Peyer's patch (tissue), 4 donors: Measurements from ENCODE around the gene LRRC66.

Experiments used
- CTCF ChIP-seq, 6 experiments: fragments of 450-650 bp in 4 of 6; fragments of 200-600 bp in 2 of 6; sonication (generic) in 1 of 6; IDR thresholded peaks; one replicate each; pipeline ENCODE4 v1.5.1; 2017 to 2019; ENCODE audit warnings: antibody characterized with exemption in 6 of 6, mild to moderate bottlenecking in 3 of 6, moderate library complexity in 1 of 6
- POLR2A ChIP-seq, 2 donors: fragments of 450-650 bp; IDR thresholded peaks; one replicate each; pipeline ENCODE4 v1.5.1; 2017; ENCODE audit warnings: antibody characterized with exemption in 2 of 2, mild to moderate bottlenecking in 2 of 2, moderate library complexity in 2 of 2

GRCh38 chr4:52032005-52032404 is 11.8 kb upstream of the LRRC66 start:
- TF ChIP-seq CTCF (IDR thresholded peaks at IDR 0.05) (no peak), POLR2A (IDR thresholded peaks at IDR 0.05) (no peak)
